Measurements from ENCODE around the gene DCP1A.

The DCP1A gene

DNA sequence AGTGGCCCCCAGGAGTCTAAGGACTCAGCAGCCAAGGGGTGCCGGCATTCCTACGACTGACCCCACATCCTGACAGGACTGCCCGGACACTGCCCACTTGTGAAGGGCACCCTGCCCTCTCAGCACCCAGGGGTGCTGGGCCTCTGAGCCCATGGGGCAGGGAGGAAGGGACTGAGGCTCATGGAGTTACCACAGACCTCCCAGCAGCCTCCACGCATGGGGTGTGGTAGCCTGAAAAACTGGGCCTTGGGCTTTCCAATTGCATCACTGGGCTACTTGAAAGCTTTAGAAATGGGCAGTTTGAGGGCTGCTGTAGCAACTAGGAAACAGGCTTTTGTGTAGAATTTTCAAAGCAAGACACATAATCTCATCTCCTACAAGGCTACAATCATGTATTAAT, 104.7 kb downstream of the DCP1A start:
- DNase-seq: no peak

DNA sequence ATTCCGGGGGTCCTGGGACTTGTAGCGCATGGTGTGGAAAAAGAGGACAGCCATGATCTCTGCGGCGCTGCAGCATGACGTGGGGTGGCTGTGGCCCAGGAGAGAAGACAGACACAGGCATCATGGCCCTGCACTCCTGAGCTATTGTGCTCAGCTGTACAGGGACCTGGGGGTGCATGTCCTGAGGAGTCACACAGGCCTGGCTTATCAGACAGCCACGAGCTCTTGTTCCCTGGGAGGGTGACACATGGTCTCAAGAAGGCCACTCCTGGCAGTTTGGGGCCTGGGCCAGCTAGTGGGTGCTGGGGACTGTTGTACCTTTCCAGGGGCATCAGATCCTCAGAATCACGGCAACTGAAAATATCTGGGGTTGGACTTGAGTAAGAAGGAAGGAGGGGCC, 105.2 kb downstream of the DCP1A start:
- DNase-seq: no peak

DNA sequence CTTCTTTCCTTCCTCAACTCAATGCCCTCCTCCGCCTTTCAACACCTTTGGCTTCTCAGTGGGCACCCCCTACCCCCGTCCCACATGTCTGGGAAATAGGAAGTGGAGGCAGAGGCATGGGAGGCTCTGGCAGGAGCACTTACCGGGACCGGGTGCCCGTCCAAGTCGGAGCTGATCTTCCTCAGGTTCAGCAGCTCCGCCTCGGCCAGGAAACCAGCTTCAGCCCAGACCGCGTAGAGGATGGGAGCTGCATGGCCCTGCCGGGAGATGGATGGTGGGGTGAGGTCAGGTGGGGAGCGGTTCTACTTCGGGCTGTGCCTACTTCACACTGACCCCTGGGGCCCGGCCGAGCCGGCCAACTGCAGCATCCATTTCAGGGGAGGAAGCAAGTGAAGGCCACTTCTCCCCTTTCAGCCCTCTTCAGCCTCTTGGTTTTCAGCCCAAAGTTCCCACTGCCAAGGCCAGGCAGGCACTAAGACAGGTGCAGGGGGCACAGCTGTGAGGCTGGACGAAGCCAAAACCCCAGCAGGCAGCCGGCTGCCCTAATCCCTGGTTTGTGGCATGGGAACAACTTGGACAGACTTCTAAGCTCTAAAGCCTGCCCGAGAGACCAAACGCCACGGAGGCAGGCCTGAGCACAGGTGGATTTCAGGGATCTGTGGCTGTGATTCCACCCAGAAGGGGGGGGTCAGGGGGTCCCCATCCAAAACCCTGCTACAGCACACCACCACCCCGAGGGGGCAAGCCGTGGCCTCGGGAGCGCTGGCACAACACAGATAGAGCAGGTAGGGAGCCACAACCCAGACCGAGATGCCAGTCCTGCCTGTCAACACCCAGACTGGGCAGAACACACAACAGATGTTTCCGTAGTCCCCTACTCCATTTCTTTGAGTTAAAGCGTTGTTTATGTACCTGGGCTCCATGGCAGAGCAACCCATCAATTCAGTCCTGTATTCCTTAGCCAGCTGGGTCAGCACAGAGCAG, 106.1 kb downstream of the DCP1A start:
- DNase-seq: no peak

DNA sequence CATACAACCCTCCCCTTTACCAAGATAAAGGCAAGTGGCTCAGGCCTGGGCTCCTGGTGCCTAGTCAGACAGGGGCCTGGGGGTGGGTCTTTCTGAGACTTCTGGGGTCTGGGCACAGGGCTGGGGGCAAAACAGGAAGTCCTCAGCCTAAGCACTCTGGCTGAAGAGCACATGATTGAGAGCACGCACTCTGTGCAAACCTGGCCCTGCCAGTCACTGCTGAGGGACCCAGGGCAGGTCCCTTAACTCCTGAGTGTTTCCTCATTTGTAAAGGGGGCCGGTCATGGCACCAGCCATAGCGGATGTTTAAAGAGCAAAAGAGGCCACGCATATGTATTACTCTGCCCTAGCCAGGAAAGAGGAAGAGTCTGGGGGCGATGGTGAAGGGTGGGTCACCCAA, 107.5 kb downstream of the DCP1A start:
- DNase-seq: no peak

DNA sequence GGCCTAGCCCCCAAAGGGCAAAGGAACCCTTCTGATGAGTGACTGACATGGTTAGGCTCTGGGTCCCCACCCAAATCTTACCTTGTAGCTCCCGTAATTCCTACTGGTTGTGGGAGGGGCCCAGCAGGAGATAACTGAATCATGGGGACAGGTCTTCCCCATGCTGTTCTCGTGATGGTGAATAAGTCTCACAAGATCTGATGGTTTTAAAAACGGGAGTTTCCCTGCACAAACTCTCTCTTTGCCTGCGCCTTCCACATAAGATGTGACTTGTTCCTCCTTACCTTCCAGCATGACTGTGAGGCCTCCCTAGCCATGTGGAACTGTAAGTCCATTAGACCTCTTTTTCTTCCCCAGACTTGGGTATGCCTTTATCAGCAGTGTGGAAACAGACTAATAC, 108.5 kb downstream of the DCP1A start:
- no peak for DNase-seq

DNA sequence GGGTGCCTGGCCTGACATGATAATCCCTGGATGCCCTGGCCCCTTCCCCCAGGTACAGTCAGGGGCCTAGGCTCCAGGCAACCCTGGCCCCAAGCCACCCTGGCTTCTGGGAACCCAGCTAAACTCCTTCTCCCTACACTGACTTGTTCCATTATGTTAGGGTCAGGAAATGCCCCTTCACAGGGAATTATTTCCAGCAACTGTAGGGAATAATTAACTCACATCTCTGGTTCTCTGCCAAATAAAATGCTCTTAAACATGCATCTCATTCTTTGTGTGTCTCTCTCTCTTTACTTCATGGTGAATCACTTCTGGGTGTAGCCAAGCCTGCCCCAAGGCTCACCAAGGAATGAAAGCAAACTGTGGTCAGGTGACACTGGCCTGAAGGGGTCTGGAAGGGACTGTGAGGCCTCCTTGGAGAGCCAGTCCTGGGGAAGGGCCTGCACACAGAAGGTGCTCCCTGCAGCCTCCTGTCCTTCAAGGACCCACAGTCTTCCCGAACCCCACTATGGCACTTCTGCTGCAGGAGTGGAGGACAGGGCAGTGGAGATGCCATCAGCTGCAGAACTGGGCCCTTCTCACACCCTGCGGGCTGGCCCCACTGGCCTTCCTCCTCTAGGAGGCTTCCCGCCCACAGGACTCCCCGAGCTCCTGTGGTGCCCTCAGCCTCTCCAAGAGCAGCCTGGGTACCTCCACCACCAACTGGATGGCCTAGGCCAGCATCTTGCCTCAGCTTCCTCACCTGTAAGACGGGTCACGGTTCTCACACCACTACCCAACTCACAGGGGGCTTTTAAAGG, 109.1 kb downstream of the DCP1A start:
- no peak for DNase-seq

DNA sequence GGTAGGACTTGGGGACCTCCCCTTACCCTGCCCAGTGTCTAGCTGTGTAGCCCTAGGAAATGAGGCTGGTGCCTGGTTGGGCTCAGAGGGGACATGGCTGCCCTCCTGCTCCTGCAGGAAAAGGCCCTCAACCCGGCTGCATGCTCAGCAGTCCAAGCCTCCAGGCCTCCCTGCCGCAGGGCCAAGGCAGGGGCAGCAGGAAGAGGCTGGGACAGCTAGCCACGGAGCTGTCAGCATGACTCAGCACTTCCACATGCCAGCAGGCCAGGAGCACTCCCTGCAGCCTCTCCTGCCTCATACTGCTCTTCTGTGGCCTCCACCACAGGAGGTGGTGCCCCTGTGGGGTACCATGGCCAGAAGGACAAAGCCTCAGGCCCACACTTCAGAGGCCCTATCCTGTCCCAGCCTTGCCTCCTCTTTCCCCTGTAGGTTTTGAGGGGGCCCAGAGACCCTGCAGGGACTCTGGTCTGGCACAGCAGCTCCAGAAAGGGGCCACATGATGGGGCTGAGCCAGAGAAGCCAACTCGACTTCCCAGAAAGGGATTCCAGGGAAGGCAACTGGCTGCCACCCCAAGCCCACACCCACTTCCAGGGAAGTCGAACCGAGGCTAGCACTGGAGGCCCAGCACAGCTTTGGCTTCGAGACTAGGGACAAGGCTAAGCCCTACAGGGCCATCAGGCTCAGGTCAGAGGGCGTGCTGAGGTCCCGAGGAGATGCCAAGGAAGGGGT, 111.1 kb downstream of the DCP1A start:
- no peak for DNase-seq

DNA sequence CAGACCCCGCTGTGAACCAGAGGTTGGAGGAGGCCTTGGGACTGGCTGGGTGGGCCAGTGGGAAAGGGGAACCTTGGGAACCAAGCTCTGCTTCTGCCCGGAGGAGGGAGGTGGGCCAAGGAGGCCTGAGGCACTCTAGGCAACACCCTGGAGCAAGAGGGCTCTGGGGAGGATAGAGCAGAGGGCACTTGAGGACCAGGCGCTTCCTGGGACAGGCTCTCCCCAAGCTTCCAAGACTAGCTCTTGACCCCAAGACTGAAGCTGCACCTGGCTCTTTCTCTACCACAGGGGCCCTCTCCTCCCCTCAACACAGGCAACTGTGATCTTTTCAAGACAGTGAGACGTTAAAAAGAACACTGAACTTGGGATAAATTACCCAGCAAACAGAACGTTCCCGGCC, 111.8 kb downstream of the DCP1A start:
- no peak for DNase-seq

DNA sequence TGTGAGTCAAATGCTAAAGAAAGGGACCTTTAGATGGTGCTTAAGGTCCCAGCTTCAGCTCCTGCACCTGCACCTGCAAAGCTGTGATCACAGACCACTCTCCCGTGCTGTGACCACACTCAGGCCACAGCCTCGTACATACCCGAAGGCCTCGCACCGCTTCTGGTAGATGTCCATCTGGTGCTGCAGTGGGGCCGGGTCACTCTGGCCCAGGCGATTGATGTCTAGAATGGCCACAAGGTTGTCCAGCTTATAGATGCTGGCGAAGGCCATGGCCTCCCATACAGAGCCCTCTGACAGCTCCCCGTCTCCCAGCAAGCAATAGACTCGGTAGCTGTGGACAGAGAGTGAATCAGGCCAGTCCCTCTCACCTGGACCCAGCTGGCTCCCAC, 112.5 kb downstream of the DCP1A start:
- no peak for DNase-seq

DNA sequence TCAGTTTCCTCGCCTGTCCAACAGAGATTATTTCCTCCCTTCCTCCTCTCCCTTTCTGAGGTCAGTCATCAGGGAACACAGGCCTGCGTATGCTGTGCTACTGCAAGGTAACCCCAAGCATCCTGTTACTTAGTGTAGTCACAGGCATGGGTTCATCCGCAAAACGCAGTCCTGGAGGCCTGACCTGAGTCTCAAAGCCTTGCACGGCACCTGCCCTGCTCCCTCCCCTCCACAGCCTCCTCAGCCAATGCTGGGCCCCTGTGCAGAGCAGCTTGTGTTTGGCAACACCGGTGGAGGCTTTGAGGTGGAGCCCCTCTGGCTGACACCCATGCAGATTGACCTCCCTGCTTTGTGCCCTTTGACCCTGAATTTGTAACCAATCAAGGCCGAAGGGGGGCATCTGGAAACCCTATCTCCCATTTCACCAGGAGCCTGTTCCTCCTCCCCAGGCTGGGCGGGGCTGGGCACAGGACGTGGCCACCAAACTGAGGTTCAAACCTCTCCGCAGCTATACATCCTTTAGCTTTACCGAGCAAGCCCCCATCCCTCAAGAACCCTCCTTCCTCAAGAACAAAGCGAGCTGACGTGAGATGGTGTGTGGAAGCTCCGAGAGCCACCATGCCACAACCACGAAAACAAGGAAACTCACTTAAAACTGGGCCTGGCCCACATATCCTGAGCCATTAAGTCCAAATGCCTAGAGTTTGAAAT, 113.1 kb downstream of the DCP1A start:
- DNase-seq: no peak

All from activated effector memory CD4-positive, alpha-beta T cell treated with Interleukin-2 at 50 U/mL for 16 hours (primary cell).